ENCODE measurements around the gene ABHD14A.

The ABHD14A gene

DNA sequence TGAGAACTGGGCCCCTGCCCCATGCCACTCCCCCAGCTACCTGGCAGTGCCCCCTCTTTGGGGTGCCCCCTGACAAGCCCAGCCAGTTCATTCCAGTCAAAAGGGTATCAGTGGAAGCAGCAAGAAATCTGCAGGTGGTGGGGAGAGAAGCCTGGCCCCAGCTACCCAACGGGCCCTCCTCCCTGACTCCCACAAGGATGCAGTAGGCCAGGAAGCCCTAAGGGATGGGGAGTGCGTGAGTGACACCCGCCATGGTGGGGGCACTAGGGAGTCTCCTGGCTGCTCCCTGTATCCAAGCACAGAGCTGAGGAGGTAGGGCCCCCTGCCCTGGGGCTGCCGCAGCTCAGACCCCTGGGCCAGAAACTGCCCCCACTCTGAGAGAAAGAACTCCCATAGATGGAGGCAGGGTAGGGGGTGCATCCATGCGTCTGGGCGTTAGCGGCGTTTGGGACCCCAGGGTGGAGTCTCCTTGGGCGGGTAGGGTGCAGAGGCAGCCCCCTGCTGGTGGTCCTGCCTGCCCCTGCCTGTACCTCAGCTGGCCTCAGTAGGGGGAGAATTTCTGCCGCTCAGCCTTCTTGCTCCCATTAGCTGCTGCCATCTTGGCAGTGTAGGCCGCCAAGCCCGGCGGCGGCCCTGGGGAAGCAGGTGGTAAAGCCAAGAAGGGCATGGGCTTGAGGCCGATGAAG, 17.2 kb upstream of the ABHD14A start:
- DNase-seq (ENCODE audit: low read depth), result no peak

DNA sequence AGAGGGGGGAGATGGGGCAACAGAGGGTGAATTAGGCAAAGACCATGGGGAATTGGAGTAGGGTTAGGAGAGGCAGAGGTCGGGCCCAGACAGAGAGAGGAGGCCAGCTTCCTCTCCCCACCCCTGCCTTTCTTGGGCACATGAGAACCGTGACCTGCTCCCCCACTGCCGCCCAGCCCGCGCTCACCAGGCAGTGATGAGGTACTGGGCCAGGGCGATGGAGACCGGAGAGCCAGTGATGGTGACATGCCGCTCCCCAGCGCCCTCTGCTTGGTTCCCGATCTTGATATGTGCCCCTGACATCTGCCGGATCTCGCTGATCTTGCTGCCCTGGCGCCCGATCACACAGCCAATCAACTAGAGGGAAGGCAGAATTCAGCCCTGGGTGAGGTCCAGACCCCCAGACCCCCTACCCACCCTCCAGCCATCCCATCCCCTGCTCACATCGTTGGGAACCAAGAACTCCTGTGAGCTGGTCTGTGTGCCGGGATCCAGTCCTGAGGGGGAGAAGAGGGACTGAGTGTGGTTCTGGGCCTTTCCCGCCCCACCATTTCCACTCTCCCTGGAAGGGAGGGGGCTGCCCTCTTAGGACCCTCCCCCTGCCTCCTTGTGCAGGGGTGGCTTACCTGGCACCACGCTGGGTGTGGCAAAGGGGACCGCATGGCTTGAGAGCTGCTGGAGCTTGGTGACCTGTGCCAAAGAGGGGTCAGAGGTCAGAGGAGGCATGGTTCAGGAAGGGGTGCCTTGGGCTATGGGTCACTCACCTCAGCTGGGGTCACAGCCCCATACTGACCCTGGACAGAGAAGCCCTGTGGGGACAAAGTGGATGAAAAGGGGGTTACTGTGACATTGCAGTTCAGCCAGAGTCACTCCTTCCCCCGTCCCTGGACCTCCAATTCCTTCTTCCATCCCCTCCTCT, 16.0 kb upstream of the ABHD14A start:
- DNase-seq (ENCODE audit: low read depth), result no peak

DNA sequence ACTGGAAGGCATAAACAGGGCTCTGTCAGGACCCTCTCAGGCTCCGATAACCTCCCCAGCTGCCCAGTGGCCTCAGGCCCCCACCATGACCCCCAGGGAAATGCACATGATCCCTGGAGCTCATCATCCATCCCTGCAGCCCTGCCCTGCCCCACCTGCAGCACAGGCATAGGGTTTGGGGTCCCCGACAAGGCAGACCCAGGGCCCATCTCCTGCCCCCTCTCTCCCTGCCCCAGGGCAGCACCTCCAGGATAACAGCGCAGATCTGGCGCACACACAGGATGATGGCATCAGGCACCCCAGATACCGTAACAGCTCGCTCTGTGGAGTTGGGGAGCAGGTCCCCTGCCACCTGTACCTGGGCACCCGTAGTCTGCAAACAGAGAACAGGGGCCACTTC, 15.2 kb upstream of the ABHD14A start:
- no peak for DNase-seq (ENCODE audit: low read depth)

DNA sequence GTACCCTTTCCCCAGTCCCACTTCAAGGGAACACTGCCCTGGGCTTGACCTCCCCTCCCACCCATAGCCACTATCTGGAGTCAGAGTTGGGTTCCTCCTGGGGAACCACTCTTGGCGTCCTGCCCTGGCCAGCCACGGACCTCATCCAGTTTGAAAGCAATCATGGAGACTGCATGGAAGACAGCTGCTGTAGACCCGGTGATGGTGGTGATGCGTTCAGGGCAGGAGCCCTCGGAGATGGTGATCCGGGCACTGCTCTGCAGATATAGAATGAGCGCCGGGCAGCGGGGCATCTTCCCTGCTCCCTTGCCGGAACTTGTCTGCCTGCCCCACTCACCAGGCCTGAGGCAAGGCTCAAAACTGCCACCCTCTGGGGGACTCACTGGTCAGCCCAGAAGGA, 14.5 kb upstream of the ABHD14A start:
- DNase-seq (ENCODE audit: low read depth), result no peak

DNA sequence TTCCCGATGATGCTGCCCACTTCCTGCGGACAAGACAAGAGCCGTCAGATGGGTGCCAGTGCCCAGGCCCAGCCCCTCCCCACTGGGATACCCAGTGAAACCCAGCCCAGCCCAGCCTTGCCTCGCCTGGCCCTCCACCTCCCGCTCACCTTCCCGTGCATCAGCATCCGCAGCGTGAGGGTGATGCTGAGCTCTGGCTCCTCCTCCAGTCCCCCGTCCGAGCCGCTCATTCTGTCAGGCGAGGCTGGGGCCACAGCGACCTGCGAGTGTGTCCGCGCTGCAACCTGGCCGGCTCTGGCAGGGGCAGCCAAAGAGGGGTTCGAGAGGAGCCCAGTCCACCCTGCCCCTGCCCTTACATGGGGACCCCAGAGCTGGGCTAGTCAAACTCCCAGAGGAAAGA, 13.9 kb upstream of the ABHD14A start:
- DNase-seq (ENCODE audit: low read depth), result no peak

DNA sequence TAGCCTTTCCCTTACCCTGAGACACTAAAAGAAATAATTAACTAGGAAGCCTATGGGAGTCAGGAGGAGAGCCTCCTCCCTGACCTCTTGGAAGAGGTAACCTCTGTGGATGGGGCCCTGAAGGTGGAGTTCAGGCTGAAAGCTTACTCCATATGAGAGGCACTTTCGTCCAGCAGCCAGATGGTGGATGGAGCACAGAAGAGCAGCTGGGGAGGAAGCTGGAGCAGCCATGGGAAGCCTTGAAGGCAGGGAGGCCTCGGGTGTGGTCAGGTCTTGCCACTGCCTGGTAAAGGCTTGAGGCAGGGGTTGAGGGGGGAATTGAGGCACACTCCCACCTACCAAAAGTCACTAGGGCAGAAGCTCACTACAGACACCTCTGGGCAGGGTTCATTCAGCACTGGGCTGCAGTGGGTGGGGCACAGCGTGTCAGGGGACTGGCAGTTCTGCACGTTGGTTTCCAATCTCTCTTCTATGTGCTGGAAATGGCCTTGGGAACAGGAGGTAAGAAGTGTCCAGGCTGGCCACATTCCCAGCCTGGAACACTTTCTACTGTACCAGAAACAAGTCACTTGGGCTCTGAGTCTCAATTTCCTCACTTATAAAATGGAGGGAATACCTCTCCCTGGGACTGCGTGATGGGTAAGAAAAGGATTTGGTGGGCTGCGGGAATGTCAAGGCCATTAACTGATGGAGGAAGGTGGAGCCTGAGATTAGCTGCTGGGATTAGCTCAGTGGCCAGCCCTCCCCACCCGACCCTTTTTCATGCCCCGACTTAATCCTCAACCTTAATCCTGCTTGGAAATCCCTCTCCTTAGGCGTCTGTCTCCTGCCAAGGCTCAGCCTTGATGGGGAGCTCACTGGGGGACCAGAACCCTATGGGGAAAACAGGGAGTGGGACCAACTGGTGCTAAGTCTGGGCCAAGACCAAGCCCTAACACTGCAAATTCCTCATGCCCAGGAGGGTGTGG, 13.0 kb upstream of the ABHD14A start:
- no peak for DNase-seq (ENCODE audit: low read depth)

DNA sequence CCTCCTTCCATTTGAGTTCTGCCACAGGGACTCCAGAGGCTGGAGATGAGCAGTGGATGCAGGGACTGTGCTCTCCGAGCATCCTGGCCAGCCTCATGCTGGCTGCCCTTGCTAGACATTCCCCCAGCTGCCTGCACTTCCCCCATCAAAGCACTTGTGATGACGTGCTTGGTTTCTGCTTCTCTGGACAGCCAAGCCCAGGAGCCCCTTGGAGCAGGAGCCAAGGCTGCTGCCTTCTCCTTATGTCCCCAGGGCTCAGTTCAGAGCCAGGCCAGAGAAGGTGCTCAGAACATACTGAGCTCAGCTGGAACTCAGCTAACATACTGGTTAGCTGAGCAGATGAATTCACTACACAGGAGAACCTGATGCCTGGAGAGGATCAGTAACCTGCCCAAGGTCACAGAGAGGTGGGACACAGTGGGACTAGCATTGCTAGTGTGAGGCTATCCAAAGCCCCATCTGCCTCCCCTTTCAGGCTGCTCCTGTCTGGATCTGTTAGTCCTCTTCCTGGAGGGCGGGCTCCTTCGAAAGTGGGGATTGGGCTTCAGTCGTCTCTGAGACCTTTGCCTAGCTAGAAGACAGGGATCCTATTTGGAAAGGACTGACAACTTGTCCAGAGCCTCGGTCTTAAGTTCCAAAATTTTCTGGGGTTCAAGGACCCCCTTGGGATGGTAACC, 11.9 kb upstream of the ABHD14A start:
- no peak for DNase-seq (ENCODE audit: low read depth)

DNA sequence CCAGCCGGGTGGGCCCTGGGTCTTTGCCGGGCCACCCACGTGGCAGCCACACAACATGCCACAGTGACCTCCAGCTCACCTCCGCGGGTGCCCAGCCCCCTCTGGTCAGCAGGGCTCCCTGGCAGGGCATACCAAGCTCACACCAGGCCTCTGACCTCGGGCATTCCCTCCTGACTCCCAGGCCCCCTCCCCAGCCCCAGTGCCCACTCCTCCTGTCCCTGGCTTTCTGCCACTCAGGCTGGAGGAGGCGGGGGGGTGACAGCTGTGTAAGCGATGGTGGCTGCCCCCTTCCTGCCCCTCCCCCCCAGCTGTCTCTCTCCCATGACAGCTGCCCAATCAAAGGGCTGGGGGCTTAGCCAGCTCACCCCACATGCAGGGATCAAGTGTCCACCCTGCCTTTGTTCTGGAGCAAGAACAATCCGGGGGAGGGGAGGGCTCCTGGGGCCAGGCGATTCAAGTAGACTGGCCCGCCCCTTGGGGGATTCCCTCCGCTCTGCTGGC, 10.9 kb upstream of the ABHD14A start:
- no peak for DNase-seq (ENCODE audit: low read depth)

DNA sequence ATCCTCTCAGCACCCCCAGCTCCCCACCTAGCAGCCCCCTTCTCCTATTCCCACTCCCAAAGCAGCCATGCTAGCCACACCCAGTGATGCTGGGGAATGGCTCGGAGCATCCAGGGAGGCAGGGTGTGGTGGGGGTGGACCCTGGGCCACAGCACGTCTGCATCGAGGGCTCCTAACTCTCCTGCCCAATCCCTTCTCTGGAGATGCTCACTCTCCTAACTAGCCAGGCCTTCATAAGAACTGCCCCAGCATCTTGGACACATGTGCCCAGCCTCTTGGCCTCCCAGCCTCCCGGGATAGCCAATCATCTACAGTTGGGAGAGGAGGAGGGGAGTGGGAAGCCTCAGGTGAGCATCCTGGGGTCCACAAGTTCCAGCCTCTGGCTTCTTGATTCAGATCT, 10.3 kb upstream of the ABHD14A start:
- DNase-seq (ENCODE audit: low read depth), result no peak

DNA sequence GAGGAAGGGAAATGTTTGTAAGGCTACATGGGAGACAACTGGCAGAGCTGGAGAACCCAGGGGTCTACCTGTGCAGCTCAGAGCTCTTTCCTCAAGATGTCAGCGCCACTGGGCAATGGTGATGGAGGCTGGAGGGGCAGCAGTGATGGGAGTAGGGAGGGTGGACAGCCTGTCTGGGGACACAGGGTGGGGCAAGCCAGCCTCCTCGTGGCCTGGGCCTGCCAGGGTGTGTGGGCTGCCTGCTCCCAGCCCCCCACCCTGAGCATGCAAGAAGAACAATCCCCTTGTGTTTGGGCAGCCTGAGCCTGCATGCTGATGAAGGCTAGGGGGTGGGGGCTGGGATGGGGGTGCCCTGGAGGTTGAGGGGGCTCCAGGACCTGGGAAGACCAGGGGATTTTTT, 8.8 kb upstream of the ABHD14A start:
- no peak for DNase-seq (ENCODE audit: low read depth)

DNA sequence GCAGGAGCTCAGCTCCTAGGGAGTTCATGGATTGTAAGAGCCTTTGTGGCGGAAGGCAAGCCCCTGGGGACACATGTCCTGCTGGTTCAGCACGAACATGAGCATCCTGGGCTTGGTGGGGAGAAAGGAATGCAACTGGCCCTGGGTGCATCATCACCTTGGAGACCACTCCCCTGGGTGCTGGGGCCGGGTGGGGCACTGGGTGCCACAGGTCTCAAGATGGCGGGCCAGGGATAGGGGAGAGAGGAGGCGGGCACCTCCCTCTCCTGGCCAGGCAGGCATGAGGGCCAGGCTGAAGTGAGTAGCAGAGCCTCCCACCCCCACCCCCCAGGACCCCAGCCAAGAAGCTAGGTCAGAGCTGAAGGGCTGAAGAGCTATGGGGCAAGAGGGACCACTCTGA, 8.4 kb upstream of the ABHD14A start:
- DNase-seq (ENCODE audit: low read depth), result no peak

DNA sequence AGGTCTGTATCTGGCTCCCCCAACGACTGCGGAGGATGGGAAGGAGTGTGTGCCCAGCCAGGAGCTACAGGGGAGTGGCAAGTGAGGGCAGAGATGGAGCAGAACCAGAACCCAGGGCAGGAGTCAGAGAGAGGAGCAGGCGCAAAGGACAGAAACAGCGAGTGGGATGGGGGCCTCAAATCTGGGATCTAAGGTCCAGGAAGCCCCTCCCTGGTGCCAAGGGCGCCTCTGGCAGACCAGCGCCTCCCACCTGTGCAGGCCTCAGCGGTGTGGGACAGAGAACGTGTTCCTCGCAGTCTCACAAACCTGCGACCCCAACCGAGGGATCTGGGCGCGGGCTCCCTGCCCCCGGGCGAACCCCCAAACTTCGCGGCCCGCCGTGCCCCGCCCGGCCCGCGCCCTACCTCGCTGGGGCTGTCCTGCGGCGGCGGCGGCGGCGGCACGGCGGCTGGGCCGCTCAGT, 7.9 kb upstream of the ABHD14A start:
- no peak for DNase-seq (ENCODE audit: low read depth)

DNA sequence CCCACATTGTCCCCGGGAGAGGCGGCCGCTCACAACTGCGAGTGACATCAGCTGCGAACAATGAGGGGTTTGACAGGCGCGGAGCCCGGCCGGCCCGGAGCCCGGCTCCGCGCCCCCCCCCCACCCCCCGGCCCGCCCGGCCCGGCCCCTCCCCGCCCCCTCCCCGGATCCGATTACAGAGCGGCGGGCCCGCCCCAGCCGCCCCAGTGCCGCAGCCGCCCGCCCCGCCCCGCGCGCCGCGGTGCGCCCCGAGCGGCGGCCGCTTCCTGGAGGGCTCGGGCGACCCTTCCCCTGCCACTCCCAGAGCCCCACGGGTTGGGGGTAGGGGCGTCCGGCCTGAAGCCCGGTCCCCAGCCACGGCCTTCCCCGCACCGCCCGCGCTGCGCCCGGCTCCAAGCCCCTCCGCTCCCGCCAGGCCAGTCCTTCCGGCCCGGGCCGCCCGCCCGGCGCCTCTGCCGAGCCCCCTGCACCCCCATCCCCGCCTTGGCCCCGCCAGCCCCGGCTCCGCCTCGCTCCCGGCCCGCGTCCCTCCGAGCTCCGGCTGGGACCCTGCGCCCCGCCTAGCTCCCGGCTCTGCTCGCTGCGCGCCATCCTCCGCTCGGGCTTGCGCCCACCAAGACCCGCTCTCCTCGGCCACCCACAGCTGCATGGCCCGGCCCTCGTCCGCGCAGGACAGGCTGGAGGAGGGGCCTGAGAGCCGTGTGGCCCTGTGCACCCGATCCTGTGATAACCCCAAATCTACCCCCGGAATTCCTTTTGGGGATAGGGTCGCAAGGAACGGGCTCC, 7.3 kb upstream of the ABHD14A start, which contains the start of gene PCBP4:
Gene PCBP4, minus strand, starts transcription at position 71 of the 786 bp plus-strand sequence. CDS start 6,214 bp downstream, outside the sequence.
- no peak for DNase-seq (ENCODE audit: low read depth)

DNA sequence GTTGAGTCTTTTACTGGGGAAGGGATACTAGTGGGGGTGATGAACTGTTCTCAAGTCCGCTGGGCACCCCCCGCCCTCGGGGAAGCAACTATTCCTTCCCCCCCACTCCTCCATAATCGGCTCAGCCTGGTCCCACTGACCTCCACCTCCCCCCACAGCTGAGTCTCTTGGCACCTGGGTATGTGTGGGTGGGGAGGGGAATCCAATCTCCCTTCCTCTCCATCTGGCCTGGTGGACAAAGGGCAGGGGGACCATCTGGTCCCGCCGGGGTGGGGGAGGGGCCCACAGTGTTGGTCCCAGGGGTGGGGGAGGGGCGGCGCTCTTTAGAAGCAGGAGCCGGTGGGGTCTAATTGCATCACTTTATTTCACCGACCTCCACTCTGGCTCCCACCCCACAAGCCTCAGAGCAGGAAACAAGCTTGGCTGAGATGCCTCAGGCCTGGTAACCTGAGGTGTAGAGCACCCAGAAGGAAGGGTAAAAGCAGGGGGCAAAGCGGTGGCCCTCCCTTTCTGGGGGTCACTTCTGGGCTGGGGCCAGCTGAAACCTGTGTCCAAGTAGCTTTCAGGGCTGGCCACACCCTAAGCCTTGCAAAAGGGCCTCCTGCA, 6.6 kb upstream of the ABHD14A start:
- DNase-seq (ENCODE audit: low read depth), result no peak

DNA sequence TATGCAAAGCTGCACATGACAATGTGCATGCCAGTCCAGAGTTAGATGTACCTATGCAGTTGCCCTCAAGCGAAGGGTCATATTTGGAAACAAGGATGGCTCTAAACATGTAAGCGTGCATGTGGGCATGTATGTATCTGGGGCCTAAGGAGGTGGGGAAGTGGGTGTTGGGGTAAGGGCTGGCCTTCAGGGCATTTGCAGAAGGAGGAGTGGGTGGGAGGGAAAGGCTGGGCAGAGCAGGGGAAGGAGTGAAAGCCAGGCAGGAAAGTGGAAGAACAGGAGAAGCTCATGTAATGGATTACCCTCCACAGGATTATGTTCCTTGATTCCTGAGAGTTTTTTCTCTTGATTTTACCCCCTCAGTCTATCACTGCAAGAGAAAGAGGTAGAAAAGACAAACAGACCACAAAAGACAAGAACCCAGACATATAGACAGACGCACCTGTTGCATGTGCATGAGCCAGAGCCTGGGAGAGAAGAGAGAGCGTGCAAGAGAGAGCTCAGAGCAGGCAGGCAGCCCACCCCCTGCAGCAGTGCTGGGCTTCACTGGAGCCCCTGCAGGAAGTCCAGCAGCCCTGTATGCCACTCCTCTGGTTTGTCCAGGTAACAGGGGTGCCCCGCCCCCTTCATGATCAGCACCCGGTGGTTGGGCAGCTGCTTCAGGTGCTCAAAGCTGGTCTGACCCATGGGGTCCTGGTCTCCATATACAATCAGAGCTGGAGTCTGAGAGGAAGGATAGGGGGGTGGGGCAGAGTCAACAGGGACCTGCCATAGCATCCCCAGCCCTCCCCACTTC, 5.8 kb upstream of the ABHD14A start:
- no peak for DNase-seq (ENCODE audit: low read depth)

DNA sequence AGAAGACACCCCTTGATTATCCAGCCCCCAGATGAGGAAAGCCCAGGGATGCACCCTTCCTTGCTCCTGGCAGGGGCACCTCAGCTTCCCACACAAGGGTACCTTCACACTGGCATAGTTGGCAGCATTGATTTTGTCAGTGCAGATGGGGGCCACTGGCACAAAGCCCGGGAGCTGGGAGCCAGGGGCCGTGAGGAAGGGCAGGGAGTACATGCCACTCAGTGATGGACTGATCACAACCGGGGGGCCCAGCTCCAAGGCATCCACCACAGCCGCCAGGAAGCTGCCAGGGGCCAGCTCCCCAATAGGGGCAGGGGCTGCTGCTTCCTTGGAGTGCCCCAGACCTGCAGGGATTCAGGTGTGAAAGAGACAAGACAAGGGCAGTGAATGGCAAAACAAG, 5.0 kb upstream of the ABHD14A start:
- DNase-seq (ENCODE audit: low read depth), result no peak

DNA sequence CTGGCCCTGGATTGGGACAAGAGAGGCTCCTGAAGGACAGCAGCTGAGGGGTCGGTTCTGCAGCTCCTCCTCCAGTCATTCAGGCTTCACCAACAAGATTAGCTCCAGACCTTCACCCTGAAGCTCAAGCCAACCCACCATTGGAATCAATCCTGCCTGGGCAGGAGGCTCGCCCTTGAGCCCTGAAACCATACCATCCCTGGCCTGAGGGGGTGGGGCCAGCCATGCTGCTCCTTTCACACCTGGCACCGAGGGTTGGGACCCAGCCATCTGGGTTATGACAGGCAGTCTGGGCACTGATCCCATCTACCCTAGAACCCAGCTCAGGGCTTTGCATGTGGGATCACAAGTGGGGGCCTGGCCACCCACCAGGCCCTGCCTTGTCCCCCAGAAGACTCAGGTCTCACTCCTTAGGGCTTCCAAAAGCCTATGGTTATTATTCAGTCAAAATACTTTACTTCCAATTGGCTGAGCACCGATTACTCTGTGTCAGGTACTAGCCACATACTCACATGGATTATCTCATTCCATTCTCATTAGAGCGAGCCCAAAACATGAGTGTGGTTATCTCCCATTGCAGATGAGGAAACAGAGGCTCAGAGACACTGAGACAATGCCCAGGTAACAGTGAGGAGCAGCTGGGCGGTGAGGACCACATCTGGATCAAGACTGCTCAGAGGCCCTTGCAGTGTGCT, 4.1 kb upstream of the ABHD14A start:
- no peak for DNase-seq (ENCODE audit: low read depth)

DNA sequence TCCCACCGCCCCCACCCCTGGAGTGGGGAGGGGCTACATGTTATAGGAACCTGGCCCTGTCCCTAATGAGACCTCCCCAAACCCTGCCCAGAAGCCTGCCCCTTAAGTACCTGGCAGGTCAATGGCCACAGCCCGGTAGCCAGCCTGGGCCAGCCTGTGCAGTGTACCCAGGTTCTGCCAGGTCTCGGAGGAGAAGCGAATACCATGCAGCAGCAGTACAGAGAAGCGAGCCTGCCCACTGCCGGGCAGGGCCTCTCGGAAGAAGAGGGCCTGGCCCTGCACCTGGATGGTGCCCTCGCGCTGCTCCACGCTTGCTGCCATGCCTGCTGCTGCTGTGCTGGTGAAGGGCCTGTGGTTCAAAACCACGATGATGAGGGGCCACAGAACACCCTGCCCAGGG, 3.5 kb upstream of the ABHD14A start:
- no peak for DNase-seq (ENCODE audit: low read depth)

All from activated T-cell treated with anti-CD3 and anti-CD28 coated beads for 1 hour (primary cell).